Dermis microvascular lymphatic vessel endothelial cell (primary cell): ENCODE measurements around the gene MAN2A2. TPM values are rescaled to one million over a fixed set of nuclear protein-coding genes. Genes with fewer than 3 reads are reported as not detected.
"Not testable (repeated sequence)": the region's sequence is repeated elsewhere in the genome, so short reads cannot be mapped to it uniquely, and the experiment has no call there.

Source experiments
- DNase-seq, 2 donors: peaks; one replicate each; pipeline versions ENCODE4 v3.0.0 to v3.0.0-alpha.2; 2010; ENCODE audit warnings: low read depth in 2 of 2
- total RNA-seq: library from RNA; depleted of rRNA; stranded (reverse); fragments of >200 nt; gene quantifications from 2 replicates; pipeline ENCODE4 v1.2.1, GENCODE V29; 2014

The MAN2A2 gene
- total RNA-seq, 1 donor from 2014 or later = 13.6 TPM

DNA sequence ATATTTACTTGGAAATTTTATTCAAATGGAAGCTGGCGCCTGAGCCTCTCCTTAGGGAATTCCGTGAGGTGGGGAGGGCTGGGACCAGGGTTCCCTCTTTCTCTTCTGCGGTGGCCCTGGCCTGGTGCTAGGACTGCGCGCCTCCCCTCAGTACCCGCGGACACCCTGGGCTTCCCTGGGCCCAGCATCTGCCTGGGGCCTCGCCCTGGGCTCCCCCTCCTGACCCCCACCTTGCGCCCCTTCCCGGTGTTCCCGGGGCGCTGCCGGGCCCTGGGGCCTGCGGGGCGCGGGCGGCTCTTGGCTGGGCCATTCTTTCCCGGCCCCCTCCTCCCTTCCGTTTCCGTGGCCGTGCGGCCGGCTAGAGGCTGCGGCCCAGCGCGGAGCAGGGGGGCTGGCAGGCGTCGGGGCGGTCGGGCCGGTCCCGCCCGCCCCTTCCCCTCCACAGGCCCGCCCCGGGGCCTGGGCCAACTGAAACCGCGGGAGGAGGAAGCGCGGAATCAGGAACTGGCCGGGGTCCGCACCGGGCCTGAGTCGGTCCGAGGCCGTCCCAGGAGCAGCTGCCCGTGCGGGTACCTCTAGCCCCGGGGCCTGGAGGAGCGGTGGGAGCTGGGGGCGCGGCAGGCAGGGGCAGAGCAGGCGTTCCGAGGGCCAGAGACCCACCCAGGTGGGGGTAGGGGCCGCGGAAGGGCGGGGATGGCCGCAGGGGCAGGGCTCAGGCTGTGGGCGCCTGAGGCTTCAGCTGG lies 19.0 kb upstream of the MAN2A2 start, which contains the start of gene FES:
FES (plus strand) TSS at position 529 of the 743 bp plus-strand sequence. CDS start 542 bp downstream, outside the sequence.
- peak; percentile 45 to 82 for DNase-seq

DNA sequence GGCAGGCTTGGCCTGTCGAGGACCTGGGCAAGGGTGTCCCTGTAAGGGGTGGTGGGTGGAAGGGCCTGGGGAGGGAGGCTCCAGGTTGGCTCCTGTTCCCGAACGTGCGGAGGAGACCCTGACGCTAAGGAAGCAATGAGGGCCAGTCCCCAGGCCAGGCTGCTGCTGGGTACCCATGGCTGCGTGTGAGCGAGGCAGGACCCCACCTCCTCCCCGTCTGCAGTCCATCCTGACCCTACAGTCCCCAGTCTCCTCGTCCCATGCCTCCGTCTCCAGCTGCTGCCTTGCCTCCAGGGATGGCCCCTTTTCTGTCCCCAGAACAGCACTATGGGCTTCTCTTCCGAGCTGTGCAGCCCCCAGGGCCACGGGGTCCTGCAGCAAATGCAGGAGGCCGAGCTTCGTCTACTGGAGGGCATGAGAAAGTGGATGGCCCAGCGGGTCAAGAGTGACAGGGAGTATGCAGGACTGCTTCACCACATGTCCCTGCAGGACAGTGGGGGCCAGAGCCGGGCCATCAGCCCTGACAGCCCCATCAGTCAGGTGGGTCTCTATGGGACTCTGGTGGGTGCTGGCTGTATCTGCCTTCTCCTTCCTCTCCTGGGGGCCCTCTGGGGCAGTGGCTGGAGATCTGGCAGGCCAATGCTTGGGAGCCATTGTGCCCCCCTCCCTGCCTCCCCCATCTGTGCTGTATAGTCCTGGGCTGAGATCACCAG lies 18.2 kb upstream of the MAN2A2 start:
- peak in 1 of 2 donors; percentile 12 for DNase-seq

DNA sequence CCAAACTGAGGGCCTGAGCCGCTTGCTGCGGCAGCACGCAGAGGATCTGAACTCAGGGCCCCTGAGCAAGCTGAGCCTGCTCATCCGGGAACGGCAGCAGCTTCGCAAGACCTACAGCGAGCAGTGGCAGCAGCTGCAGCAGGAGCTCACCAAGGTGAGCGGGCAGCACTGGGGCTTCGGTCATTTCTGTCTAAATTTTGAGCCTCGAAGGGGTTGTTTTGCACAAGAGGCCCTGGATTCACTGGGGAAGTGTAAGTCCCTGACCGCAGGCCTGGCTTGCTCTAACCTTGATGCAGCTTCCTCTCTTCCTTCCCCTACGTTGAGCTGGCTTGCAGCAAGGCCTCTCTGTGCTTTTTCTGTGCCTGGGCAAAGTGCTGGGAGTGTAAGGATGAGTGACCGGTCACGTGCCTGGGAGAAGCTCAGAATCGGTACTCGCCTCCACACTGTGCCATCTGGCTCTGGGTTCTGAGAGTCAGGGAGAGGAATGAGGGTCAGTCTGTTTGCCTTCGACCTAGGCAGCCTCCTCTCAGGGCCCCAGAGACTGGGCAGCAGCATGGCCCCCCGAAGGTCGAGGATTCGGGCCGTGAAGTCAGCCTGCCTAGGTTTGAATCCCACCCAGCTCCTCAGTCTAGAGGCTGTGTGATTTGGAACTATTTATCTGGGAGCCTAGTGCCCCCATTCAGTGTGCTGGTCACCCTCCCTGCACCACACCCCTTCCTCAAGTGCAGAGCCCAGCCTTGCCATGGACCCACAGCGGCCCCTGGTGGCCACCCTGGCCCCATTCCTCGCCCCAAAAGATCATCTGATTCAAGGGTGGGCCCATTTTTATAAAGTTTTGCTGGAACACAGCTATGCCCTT lies 17.4 kb upstream of the MAN2A2 start:
- DNase-seq = peak; percentile 43 to 74

DNA sequence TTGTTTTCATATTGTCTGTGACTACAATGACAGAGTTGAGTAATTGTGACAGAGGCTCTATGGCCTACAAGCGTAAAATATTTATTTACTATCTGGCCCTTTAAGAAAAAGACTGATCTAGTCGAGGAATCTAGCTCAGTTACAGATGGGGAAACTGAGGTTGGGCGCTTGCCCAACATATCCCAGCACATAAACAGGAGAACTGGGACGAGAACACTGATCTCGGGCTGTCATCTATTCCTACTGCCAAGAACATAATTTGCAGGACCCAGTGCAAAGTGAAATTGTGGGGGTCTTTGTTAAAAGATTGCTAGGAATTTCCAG lies 16.8 kb upstream of the MAN2A2 start:
- DNase-seq = no peak

DNA sequence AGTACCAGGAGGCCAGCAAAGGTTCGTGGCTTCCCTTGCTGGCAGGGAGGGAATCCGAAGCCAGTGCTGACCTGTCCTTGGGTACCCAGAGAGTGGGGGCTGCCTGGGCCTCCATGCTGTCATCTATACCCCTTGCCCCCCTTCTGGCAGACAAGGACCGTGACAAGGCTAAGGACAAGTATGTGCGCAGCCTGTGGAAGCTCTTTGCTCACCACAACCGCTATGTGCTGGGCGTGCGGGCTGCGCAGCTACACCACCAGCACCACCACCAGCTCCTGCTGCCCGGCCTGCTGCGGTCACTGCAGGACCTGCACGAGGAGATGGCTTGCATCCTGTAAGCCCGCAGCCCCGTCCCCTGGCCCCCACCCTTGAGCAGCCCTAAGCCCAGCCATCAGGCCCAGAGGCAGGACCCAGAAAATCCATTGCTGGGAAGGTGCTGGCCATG lies 16.0 kb upstream of the MAN2A2 start:
- DNase-seq = no peak

DNA sequence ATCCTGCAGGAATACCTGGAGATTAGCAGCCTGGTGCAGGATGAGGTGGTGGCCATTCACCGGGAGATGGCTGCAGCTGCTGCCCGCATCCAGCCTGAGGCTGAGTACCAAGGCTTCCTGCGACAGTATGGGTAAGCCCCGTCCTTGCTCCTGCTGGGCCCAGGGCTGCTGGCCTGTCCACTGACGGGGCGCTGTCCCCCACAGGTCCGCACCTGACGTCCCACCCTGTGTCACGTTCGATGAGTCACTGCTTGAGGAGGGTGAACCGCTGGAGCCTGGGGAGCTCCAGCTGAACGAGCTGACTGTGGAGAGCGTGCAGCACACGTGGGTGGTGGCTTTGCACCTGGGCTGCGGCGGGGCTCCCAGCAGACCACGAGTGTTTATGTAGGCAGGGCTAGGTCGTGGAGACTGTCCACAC lies 13.8 kb upstream of the MAN2A2 start:
- no peak for DNase-seq

DNA sequence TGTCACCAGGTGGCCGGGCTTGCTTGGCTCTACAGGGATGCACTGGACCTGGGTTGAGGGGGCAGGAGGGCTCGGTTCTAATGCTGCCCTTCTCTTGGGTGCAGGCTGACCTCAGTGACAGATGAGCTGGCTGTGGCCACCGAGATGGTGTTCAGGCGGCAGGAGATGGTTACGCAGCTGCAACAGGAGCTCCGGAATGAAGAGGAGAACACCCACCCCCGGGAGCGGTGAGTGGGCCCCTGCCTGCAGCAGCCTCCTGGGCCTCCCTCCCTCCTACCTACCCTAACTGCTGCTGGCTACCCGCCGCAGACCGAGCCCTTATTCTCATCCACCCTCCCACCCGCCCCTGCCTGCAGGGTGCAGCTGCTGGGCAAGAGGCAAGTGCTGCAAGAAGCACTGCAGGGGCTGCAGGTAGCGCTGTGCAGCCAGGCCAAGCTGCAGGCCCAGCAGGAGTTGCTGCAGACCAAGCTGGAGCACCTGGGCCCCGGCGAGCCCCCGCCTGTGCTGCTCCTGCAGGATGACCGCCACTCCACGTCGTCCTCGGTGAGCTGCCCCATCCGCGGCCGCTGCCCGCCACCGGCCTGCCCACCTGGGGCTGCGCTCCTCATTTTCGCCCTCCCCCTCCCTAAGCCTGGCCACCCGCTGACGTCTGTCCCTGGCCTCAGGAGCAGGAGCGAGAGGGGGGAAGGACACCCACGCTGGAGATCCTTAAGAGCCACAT lies 13.2 kb upstream of the MAN2A2 start:
- no peak for DNase-seq

DNA sequence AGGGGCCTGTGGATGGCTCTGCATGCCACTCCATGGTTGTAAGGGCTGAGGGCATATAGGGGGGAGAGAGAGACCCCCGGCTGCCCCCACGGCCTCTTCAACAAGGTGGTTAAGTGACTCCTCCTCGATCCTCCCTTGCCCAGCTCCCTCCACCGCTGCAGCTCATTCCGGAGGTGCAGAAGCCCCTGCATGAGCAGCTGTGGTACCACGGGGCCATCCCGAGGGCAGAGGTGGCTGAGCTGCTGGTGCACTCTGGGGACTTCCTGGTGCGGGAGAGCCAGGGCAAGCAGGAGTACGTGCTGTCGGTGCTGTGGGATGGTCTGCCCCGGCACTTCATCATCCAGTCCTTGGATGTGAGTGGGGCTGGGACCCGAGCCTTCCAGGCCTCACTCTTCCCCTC lies 12.3 kb upstream of the MAN2A2 start:
- DNase-seq = no peak

DNA sequence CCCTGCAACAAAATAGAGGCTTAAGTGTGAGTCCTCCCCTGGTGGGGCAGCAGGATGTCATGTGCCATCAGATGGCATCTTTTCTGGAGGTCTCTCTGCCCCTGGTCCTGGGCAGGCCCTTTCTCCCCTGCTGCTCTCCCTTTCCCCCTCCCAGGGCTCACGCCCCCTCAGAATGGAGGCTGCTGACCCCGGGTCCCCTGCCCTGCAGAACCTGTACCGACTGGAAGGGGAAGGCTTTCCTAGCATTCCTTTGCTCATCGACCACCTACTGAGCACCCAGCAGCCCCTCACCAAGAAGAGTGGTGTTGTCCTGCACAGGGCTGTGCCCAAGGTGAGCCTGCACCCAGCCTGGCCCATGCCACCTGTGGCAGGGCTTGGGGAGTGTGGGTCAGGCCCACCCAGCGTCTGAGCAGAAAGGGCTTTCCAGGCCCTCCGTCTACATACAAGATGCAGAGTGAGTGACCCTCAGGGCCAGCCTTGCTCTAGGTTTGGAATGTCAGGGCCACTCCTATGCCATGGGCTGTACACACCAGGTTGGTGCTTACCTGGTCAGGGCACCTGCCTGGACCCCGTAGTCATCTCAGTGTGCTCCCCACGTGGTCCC lies 11.7 kb upstream of the MAN2A2 start:
- DNase-seq = no peak

DNA sequence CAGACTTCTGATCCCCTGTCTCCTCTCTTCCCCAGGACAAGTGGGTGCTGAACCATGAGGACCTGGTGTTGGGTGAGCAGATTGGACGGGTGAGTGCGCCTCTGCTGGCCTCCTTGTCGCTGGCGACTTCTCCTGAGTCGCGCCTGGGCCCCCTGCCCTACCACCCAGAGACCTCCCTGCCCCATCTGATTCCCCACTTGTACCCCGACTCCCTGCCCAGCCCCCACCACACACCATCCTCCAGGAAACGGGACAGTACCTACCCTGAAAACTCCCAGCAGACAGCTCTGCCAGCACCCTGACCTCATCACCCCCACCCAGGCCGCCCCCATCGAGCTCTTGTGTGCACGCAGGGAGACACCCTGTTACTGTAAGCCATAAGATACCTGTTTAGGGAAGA lies 11.1 kb upstream of the MAN2A2 start:
- no peak for DNase-seq

DNA sequence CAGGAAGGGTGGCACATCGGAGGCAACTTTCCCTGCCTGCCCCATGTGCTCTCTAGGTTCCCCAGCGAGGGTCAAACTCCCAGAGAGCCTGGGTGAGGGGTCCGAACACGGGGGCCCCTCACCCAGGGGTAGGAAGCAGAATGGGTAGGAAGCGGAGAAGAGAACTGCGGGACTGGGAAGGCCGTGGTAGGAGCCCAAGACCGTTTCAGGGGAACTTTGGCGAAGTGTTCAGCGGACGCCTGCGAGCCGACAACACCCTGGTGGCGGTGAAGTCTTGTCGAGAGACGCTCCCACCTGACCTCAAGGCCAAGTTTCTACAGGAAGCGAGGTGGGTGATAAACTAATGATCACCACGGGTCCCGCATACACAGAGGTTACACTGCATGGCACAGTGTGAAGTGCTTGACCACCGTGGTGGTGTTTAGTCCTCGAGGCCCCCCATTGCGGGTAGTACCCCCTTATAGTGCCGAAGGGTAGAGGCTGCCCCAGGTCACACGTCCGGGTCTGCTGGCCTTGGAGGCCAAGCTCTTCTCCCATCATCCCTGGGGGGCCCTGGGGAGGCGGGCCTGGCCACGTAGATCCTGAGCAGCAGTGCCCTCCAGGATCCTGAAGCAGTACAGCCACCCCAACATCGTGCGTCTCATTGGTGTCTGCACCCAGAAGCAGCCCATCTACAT lies 10.5 kb upstream of the MAN2A2 start:
- DNase-seq = no peak

DNA sequence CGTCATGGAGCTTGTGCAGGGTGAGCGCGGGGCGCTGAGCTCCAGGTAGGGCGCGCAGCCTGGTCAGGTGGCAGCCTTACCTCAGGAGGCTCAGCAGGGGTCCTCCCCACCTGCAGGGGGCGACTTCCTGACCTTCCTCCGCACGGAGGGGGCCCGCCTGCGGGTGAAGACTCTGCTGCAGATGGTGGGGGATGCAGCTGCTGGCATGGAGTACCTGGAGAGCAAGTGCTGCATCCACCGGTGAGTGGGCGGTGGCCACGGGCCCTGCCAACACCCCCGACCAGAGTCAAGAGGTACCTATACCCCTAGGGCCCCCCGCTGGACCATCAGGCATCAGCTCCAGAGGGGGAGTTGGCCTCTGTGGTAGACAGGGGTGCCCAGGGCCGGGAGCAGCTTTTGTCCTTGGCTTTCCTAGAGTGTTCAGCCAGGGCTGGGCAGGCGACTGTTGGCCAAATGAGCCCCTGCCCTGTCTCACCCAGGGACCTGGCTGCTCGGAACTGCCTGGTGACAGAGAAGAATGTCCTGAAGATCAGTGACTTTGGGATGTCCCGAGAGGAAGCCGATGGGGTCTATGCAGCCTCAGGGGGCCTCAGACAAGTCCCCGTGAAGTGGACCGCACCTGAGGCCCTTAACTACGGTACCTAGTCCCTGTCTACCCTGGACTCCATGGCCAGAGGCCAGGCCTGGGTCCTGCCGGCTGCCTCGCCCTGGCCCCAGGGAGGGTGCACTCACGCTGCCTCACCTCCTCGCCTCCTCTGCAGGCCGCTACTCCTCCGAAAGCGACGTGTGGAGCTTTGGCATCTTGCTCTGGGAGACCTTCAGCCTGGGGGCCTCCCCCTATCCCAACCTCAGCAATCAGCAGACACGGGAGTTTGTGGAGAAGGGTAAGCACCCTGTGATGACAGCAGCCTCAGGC lies 9.7 kb upstream of the MAN2A2 start:
- DNase-seq = no peak

DNA sequence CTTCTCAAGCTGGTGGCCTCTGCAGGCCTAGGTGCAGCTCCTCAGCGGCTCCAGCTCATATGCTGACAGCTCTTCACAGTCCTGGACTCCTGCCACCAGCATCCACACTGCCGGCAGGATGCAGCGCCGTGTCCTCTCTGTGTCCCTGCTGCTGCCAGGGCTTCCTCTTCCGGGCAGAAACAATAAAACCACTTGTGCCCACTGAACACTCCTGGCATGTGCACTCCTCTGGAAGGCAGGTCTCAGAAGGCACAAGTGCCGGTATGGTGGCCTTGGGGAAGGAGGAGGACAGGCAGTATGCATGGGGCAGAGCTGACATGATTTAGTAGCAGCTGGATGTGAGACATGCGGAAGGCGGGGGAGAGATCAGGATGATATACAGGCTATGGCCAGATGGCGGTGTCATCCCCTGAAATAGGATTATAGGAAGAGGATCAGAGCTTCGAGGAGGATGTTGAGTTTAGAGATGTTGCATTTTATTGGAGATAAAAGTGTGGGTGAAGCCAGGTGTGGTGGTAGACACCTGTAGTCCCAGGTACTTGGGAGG lies 7.5 kb upstream of the MAN2A2 start:
- DNase-seq = peak; percentile 53 to 56

DNA sequence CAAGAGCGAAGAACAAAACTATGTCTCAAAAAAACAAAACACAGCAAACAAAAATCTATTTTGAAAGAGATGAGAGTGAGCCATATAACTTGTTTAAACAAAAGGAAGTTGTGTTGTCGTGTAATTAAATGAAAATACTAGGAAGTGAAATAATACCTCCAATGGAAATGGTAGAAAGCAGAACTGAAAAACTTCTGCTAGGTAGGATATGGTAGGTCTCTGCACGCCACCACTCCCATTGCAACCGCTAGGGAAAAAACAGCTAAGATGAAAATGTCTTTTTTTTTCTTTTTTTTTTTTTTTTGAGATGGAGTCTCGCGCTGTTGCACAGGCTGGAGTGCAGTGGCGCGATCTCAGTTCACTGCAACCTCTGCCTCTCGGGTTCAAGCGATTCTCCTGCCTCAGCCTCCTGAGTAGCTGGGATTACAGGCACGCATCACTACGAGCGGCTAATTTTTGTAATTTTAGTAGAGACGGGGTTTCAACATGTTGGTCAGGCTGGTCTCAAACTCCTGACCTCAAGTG lies 5.9 kb upstream of the MAN2A2 start:
- not testable (repeated sequence) for DNase-seq

DNA sequence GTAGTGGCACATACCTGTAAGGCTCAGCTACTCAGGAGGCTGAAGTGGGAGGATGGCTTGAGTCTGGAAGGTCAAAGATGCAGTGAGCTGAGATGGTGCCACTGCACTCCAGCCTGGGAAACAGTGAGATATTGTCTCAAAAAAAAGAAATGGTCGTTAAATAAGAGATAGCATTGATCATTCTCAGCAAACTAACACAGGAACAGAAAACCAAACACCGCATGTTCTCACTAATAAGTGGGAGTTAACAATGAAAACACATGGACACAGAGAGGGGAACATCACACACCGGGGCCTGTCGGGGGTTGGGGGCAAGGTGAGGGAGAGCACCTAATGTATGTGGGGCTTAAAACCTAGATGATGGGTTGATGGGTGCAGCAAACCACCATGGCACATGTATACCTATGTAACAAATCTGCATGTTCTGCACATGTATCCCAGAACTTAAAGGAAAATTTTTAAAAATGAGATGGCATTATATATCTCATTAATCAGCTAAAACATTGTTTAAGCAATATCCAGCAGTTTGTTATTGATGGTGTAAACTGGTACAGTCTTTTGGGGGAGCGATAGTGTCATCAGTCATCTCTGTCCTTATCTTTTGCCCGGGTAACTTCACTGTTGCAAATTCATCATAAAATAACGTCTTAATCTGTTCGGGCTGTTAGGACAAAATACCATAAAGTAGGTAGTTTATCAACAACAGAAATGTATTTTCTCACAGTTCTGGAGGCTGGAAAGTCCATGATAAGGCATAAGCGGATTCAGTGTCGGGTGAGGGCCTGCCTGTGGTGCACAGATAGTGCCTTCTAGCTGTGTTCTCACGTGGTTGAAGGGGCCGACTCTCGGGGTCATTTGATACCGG lies 1.7 kb upstream of the MAN2A2 start:
- peak in 1 of 2 donors; percentile 12 for DNase-seq

DNA sequence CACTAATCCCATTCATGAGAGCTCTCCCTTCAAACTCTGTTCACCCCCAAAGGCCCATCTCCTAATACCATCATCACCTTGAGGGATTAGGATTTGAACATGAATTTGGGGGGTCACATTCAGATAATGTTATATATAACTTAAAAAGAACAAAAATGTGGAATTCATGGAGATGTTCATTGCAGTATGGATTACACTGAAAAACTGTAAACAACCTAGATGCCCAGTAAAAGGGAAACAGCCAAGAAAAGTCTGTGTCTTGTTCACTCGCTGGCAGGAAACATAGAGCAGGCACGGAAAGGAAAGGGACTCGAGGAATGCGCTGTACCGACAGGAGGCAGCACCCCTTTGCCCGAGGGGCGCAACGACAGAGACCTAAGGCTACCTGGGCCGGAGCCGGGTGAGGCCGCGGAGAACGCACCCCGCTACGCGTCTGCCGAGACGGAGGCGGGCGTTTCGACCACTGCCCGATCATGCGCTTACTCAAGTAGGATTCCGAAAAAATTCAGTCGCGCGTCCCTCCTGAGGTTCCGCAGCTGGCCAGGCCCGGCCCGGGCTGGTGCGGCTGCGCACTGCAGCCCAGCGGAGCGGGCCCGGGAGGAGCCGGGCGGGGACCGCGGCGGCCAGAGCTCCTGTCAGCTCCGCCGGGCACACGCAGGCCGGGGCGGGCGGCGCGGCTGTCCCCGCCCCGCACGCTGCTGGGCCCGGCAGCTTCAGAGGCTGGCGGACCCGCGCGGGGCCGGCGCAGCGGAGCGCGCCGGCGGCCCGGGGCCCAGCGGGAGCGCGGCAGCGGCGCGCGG lies 862 bp upstream of the MAN2A2 start:
- peak; percentile 41 to 83 for DNase-seq
